Activated gamma-delta T cell treated with anti-CD3 and anti-CD28 coated beads, Interleukin-2, amount 50 U/mL, for 16 hours (primary cell): Measurements from ENCODE around the gene TMEM167A.
"Not testable (repeated sequence)": the region's sequence is repeated elsewhere in the genome, so short reads cannot be mapped to it uniquely, and the experiment has no call there.

Experiments
- DNase-seq: peaks from one replicate; pipeline ENCODE4 v3.0.0-alpha.2; 2020; ENCODE audit warnings: low read depth

TMEM167A gene

DNA sequence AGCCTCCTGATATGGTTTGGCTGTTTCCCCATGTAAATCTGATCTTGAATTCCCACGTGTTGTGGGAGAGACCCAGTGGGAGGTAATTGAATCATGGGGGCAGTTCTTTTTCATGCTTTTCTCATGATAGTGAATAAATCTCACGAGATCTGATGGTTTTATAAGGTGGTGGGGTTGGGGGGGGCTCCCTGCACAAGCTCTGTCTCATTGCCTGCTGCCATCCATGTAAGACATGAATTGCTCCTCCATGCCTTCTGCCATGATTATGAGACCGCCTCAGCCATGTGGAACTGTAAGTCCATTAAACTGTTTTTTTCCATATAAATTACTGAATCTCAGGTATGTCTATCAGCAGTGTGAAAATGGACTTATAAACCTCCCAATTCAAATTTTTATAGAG lies 13.0 kb upstream of the TMEM167A start:
- DNase-seq: no peak

DNA sequence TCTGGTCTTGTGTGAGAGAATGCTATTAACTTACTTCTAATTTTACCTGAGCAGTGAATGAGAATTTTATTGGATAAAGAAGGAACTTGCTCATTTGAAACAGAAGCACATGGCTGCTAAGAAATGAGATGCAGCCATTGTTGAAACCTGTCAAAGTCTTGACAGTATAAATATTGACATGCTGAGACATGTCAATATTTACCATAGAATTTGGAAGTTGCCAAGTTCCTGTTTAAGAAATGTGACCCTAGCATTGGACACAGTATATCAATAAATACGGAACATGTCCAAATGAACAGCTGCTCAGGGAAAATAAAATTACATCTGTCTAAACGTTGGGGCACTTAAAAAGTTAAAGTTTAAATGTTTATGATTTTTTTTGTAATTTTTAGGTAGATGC lies 7.9 kb upstream of the TMEM167A start:
- DNase-seq: no peak

DNA sequence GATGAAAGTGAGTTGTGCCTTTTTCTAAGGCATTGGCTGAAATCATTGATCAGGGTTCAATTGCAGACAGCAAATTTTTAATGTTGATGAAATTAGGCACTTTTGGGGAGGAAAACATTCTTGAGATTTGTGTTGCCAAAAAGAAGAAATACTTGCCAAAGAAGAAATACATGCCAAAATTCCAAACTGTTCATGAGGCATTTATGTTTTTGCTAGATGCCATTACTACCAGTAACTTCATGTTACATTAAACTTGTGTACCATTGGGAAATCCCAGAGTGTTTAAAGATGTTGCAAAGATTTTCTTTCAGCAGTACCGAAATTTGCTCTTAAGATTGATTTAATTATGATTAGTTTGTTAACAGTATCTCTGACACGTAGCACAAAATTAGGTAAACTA lies 7.1 kb upstream of the TMEM167A start:
- DNase-seq: no peak

DNA sequence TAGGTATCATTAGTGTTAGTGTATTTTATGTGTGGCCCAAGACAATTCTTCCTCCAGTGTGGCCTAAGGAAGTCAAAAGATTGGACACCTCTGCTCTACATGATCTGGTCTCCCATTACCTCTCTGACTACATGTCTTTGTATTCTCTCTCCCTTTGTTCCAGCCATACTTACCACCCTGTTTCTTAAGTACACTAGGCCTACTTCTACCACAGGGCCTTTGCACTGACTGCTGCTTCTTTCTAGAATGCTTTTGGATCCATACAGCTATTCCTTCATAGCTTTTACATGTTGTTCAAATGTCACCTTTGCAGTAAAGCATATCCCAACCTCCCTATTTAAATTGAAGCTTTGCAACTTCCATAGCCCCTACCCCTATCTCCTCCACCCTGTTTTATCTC lies 5.6 kb upstream of the TMEM167A start:
- DNase-seq: no peak

DNA sequence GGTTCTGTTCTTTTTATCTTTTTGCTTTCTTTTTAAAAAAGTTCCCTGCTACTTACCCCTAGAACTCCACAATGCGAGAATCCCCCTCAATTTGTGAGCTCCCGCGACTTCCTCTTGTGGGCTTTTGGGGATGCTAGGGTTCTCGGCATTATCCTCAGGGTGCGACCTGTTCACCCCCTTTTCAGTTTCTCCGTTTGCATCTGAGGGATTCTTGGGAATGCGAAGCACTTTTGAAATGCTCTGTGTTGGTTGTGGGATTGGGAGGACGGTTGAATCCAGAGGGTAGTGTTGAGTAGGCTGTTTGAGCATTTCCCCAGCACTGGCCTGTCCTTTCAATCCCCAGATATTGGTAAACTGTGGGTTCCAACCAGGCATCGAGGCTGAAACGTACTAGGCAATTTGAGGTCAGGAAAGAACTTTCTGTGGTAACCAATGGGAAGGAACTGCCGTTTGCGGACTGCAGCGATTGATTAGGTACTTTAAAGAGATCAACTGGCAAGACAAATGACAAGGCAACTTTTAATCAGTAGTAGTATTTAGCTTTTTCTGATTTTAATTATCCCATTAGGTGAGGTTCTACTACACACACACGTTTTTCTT lies 568 bp upstream of the TMEM167A start:
- DNase-seq: no peak

DNA sequence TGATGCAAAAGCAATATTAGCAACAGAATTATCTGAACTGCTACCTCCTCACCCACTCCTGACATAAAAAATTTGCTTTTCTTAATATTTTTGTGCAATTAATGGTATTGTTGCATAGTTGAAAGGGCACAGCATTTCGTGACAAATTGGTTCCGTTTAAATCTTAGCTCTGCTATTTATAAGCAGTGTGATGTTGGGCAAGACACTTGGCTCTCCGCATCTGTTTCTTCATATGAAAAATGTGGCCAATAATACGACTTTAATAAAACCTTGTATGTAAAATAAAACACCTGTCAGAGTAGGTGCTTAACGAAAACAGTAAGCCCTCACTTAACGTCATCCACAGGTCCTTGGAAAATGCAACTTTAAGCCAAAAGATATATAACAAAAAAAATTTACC lies 4.2 kb downstream of the TMEM167A start:
- DNase-seq: no peak

DNA sequence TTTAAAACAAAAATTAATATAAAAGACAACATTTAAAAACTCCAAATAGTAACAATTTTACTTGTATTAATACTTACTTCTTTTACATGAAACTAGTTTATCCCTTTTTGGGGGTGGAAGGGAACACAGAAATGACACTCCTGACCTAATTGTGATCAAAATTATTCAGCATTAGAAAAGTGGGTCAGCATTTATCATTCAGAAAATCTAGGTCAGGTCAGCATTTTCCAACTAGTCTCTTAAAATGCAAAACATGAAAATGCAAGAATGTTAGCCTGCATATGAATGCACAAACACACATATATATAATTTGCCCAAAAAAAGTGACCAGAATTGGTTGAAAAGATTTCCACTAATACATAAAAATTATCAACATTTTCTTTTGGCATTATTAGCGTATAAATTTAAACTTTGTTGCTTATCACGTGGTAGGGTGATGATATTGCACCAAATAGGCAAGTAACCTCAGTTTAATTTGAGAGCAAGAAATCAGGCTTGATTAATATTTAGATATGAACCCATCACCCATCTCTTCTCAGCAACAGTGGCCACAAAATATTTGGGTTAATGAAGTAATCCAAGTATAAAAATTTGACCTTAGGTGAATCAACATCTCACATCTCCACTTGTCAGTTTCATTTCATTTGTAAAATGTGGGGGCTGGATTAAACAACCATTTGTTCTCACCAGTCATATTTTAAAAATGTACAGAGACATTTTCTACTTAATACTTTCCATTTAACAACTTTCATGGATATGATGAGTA lies 5.7 kb downstream of the TMEM167A start:
- no peak for DNase-seq

DNA sequence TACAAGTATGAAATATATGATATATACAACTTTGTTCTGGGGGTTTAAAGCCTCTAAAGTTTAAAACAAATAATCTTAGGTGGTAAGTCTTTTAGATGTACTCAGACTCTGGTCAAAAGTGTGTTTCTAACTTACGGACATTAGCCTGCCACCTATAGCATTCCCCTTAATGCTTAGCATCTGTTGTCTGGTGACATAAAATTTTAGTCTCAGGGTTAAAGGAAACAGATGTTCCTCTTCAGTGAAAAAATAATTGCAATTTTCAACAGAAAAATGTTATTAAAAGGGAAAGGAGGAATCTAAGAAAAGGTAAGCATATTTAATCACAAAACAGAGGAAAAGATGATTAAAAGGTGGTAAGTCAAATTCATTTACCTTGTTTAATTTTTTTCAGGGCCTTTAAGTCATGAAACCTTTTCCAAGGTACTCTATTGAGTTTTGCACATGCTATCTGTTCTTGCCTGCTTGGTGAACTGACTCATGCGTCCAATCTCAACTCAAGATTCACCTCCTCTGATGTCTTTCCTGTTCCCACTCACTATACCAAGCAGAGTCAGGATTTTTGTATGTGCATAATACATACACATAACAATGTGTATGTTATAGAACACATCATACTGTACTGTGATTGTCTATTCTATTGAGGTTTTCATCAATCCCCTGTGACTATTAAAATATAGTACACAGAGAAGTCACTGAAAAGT lies 7.9 kb downstream of the TMEM167A start:
- DNase-seq: no peak

DNA sequence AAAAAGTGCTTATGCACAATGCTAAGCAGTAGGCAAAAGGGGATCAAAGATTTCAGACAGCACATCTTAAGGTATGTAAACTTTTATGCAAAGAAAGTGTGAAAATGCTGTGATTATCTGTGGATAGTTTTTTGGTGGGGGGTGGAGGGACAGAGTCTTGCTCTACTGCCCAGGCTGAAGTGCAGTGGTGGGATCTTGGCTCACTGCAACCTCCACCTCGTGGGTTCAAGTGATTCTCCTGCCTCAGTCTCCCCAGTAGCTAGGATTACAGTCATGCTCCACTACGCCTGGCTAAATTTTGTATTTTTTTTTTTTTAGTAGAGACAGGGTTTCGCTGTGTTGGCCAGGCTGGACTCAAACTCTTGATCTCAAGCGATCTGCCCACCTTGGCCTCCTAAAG lies 9.8 kb downstream of the TMEM167A start:
- not testable (repeated sequence) for DNase-seq

DNA sequence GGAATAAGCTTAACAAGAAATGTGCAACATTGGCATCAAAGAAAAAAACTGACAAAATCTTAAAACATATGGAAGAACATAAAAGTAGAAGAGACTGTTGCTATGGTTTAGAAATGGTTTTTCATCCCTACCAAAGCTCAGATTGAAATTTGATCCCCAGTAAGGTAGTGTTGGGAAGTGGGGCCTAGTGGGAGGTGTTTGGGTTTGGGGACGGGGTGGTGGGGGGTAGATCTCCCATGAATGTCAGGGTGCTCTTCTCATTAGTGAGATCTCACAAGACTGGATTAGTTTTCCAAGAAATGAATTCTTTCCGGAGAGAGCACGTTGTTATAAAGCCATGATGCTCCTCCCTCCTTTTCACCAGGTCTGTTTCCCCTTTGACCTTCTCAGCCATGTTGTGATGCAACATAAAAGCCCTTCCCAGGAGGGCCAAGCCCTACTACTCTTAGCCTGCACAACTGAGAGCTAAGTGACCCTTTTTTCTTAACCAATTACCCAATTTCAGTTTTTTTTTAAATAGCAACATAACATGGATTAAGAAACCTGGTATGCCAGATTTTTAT lies 10.6 kb downstream of the TMEM167A start:
- DNase-seq: no peak

DNA sequence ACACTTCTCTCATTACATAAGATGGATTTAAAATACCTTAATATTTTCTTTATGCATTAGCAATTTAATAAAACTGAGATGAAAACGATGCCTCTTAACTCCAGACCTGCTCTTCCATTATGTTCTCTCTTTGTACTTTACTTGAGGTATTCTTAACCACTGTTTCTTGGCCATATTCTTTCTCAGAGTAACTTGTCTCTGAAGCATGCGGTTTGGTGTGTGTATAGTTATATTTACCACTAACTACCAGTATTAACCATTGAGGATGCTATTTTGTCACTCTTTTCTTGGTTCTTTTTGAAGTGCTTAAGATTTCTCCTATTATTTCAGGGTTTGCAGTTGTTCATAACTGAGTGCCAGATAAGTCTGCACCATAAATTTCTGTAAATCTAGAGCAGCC lies 17.9 kb downstream of the TMEM167A start:
- no peak for DNase-seq

DNA sequence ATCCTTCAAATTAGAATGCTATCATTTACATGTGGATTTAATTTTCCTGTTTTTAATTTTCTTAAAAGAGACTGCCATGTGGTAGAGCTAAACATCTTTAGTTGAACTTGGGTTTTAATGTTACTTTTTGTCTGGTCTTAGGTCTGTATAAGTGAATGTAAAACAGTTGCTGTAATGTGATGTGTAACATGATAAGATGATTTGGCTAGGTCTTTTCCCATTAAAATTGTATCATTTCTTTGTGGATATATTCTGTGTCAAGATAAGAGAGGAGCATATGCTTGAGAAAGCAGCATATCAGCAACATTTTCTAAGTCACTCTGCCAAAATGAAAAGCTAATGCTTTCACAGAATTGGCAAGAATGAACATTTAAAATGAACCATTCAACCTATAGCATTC lies 18.5 kb downstream of the TMEM167A start:
- DNase-seq: no peak

DNA sequence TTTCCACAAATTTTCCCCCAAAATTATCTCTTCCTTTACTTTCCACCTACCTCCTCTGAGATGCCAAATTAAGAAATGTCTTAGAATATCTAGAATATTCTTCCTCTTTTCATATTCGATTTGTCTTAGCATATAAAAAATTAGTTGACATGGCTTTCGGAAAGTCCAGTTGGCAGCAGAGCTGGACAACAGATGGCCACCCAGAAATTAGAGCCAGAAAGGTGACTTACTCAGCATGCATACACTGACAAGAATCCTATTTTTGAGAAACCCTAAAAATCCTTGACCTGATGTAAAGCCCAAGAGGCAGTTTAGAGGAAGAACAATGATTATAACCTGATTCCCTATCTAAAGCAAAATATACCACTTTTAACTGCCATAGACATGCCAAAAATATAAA lies 22.0 kb downstream of the TMEM167A start:
- no peak for DNase-seq

DNA sequence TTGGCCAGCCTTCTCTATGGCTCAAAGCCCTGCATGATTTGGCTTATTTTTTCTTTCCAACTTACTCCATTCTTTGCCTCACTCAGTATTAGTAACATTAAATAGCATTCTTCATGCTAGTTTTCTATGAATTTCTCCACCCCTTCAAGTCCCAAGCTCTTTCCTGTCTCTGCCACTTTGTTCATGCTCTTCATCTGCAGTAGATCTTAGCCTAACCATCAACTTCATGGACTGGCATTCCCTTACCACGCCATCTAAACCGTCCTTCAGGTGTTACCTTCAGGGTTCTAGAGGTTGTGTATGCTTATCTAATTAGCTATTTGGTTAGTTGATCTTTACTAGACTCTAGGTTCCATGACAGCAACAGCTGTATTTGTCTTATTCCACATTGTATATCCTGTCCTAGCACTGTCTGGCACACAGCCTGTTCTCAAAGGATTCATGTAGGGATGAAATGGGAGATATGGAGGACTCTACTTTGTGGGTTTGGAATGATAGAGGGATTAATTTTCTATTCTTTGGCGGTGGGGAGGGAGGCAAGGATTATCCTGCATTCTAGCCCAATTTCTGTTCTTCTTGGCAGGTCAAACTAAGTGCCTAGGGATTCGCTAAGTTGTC lies 26.4 kb downstream of the TMEM167A start:
- no peak for DNase-seq

DNA sequence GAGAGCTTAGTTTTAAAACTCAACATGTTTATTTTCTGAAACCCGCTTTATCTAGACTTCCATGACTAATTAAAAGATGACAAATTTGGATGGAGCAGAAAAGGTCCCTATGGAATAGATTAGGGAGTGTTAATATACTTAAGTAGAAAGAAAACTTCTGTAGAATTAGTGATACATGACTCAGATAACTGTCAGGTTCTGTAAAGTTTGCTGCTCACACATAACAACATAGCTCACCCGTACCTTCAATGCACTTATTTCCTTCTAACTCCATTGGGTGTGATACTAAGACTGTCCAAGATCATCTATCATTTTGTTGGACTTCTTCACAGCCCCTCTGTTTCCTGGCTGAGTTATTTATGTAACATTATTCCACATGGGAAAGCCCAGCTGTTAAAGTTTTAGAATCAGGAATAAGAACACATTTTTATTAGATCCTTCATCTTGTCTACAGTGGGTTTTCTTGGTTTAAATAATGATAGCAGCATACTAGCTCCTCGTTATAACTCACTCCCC lies 27.8 kb downstream of the TMEM167A start:
- no peak for DNase-seq

DNA sequence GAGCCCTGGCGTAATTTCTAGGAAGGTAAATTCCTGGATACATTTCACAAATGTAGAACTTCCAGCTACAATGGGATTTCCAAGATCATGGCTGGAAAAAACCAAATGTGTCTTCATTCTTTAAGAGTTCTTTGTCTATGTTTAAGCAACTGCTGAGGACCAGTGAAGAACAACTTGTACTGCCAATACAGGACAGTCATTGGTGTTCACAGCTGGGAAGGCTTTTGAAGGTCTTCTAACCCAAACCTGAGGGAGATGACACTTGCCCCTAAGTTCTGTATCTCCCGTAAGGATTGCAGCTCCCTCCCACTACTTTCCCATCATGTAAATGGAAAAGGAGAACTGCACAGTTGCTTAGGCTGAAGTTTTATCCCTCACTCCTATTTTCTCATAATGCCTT lies 28.4 kb downstream of the TMEM167A start:
- DNase-seq: no peak

DNA sequence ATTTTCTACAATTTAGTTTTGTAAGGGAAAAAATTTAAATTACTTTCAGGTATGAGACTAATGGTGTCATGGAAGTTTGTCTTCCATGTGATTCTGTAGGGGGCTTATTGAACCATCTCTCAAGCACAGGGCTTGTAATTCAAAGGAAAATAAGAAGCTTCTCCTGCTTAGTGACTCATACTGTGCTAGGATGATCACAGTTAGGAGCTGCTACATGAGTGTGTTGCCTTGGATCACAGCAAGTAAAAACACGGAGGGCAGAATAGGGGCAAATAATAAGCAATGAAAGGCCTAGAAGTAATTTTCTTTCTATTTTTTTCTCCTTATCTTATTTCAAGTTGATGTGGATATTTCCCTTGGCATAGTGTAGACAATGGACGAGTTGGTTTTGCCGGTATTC lies 28.9 kb downstream of the TMEM167A start:
- DNase-seq: no peak

DNA sequence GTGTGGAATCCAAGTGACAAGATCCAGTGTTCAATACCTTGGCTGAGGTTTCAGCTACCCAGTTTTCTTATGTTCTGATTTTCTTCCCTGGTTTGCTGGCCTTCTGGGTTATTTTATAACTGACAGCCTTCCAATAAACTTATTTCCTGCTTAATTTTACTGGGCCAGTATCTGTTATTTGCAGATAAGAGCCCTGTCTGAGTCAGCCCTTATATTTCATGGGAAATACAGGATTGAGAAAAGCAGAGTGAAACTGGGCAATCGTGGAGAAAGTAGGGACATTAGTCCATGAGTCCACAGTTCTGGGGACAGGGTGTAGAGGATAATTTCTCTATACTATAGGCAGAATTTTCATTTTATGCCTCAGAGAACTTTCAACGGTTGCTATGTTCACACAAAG lies 32.3 kb downstream of the TMEM167A start:
- no peak for DNase-seq

DNA sequence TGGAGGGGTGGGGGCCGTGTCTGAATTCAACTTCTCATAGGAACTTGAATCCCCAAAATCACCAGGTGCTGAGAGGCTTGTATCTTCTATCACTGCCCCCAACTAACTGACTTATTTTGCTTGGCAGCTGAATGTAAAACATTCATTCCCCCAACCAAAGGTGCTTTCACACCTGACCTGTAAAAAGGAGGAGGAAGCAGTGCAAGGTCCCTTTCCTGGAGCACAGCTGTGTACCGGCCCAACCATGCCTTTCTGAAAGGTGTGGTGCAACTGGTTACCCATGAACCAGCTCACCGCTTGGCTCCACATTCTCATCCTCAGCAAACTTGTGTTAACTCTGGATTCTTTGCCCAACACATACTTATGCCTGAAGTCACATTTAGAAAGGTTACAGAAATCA lies 34.7 kb downstream of the TMEM167A start:
- DNase-seq: no peak

DNA sequence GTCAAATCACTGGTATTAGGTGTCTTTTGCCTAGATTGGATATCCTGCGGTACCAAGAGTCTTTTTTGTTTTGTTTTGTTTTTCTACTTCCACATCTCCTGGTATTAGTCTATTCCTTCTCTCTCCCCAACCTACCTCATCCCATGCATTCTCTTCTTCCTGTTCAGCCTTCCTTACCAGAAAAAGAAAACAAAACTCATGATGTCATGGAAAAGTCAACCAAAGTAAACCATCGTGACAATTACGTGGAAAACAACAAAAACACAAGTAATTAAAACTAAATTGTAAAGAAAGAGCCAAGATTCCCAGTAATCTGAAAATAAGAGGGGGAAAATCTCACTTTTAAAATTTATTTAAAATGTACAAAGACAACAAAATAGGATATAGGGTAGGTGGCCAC lies 38.3 kb downstream of the TMEM167A start:
- no peak for DNase-seq

DNA sequence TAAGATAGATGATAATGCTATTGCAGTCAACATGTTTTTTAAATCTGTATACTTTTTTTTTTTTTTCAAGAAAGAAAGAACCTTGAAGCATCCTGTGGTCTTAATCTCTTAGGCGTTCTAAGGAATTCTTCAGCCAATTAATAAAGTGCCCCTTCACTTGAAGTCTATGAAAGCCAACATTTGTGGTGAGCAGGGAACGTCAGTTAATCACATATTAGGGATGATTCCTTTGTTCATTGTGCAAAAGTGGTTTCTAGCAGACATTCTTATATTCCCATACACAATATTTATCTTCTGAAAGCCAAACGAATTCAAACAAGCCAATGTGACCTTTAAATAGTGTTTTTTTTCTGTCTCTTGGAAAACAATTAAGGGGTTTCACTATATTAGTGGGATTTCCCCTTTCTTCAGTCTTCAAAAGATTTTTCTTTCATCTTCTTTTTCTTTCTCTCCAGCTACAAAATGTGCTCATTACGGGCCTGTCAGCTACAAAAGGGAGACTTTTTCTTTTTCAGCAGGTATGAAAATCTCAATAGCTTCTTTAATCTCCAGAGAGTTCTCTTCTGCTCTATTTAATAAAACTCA lies 40.1 kb downstream of the TMEM167A start:
- no peak for DNase-seq
